Measurements from ENCODE around the gene ZNRF2.

Gene ZNRF2

GRCh38 chr7:30412782-30413504, 128.5 kb downstream of the ZNRF2 start:
- no peak for ATAC-seq

- no peak for ATAC-seq
These were observed 129.5 kb downstream of the ZNRF2 start for GRCh38 chr7:30413864-30414263.
